ENCODE results near the gene TCF7. TPM values are rescaled to one million over a fixed set of nuclear protein-coding genes. Genes with fewer than 3 reads are reported as not detected.

The TCF7 gene
- total and polyA plus RNA-seq, 2 of the 13 experiments (the other 11 are each of a cell fraction or from before 2014, with no cell fraction given): 6.3 to 6.8 TPM

- peak overlapping the region in 2 of 3 experiments; percentile 54 to 66; a peak in 3 of 6 replicates for H3K4me3 ChIP-seq (replicated peaks in 1 of 3; ENCODE audit: insufficient read depth in 1 of 3, low read depth in 2 of 3, low read length in 3 of 3)
- H3K9ac ChIP-seq (ENCODE audit: insufficient read depth, low read depth, low read length): peak overlapping the region; percentile 75; the same call in 1 of the 2 replicates
- in situ Hi-C loops (cut with HindIII; ENCODE audit: extremely low pct_ligation_motif_present, low pct_unique_long_range_greater_than_20kb) (loop anchor here (5.0 kb wide), 1 partner anchor 58 kb away; no protein-coding TSS in a partner anchor), intact Hi-C loops (cut with micrococcal nuclease; ENCODE audit: unreplicated experiment) (loop anchor here (2.0 kb wide), 3 partner anchors 29 to 61 kb away; no protein-coding TSS in a partner anchor)
- POLR2A ChIA-PET: interaction anchor here (0.7 to 5.0 kb wide), 27 partner anchors 9 to 130 kb away, joined by 3 to 70 read pairs (median 8); partner anchors contain the start of genes PPP2CA, TCF7 and VDAC1
- CTCF ChIA-PET (ENCODE audit: low intra/inter-chr PET ratio, low total read pairs): interaction anchor here (1.0 to 2.3 kb wide), 3 partner anchors 40 to 61 kb away, joined by 3 to 12 read pairs (median 4); no protein-coding TSS in a partner anchor
- no peak for DNase-seq (ENCODE audit: low spot score)
- WGBS (ENCODE audit: low lambda C conversion rate): 17% methylated on average over 2 of the region's 2 CpGs
- H4K20me1 ChIP-seq (ENCODE audit: insufficient read depth, low read length): no peaks in the 10 kb centered on the region
- peaks cover 94% of the 10 kb centered on the region for H3K4me1 ChIP-seq (ENCODE audit: insufficient read depth, low read length)
- H3K27me3 ChIP-seq (ENCODE audit: control insufficient read depth in 1 of 2, insufficient read depth in 2 of 2, low read length in 2 of 2): peaks cover 0 to 1% of the 10 kb centered on the region in 2 experiments; a peak in 1 of 5 replicates
- no peaks in the 10 kb centered on the region for H3K79me2 ChIP-seq (ENCODE audit: insufficient read depth, low read length)
- 0 out of 2 replicates have a peak, but pooled peaks have one; percentile 24 for TF ChIP-seq ZNF33B (CRISPR knock-in tag; IDR thresholded peaks at IDR 0.05)
- TF ChIP-seq RFX5 (IDR thresholded peaks at IDR 0.05; ENCODE audit: low read depth, low read length): no peak
- TF ChIP-seq ZNF605 (CRISPR knock-in tag; IDR thresholded peaks at IDR 0.05): 0 out of 2 replicates have a peak, but pooled peaks have one; percentile 37
- TF ChIP-seq, protein P1, sequence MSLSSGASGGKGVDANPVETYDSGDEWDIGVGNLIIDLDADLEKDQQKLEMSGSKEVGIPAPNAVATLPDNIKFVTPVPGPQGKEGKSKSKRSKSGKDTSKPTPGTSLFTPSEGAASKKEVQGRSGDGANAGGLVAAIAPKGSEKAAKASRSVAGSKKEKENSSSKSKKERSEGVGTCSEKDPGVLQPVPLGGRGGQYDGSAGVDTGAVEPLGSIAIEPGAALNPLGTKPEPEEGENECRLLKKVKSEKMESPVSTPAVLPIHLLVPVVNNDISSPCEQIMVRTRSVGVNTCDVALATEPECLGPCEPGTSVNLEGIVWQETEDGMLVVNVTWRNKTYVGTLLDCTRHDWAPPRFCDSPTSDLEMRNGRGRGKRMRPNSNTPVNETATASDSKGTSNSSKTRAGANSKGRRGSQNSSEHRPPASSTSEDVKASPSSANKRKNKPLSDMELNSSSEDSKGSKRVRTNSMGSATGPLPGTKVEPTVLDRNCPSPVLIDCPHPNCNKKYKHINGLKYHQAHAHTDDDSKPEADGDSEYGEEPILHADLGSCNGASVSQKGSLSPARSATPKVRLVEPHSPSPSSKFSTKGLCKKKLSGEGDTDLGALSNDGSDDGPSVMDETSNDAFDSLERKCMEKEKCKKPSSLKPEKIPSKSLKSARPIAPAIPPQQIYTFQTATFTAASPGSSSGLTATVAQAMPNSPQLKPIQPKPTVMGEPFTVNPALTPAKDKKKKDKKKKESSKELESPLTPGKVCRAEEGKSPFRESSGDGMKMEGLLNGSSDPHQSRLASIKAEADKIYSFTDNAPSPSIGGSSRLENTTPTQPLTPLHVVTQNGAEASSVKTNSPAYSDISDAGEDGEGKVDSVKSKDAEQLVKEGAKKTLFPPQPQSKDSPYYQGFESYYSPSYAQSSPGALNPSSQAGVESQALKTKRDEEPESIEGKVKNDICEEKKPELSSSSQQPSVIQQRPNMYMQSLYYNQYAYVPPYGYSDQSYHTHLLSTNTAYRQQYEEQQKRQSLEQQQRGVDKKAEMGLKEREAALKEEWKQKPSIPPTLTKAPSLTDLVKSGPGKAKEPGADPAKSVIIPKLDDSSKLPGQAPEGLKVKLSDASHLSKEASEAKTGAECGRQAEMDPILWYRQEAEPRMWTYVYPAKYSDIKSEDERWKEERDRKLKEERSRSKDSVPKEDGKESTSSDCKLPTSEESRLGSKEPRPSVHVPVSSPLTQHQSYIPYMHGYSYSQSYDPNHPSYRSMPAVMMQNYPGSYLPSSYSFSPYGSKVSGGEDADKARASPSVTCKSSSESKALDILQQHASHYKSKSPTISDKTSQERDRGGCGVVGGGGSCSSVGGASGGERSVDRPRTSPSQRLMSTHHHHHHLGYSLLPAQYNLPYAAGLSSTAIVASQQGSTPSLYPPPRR (CRISPR knock-in tag; IDR thresholded peaks at IDR 0.05; ENCODE audit: borderline replicate concordance): no peak
- TF ChIP-seq CBX1 (IDR thresholded peaks at IDR 0.05; ENCODE audit: low read depth): no peak
- H3K4me2 ChIP-seq (ENCODE audit: low read depth, low read length): peak overlapping the region; percentile 89
- H3K27ac ChIP-seq (ENCODE audit: extremely low read length, insufficient read depth, low read length): peak overlapping the region; percentile 90
- H2AFZ ChIP-seq (ENCODE audit: low read length): no peak overlapping the region
- ATAC-seq: no peak
- no peaks in the 10 kb centered on the region for H3K9me3 ChIP-seq (ENCODE audit: low read length)
- no TSS peak for BruUV-seq (replicated peaks)
- no peaks in the 10 kb centered on the region for H3K36me3 ChIP-seq (replicated peaks in 1 of 2; ENCODE audit: control insufficient read depth in 1 of 2, insufficient read depth in 2 of 2, low read length in 2 of 2)
- FAIRE-seq: no peak
Observed at GRCh38 chr5:134099939-134100282, 14.6 kb upstream of the TCF7 start.

Data from HepG2 (cell line).